Upper lobe of left lung (tissue), 6 donors: ENCODE data around the gene RPS6KA5. TPM values are rescaled to one million over a fixed set of nuclear protein-coding genes. Genes with fewer than 3 reads are reported as not detected.
A peak's percentile ranks its signal among the peaks of the same experiment; 100 is the strongest.

Source experiments
- ATAC-seq, 2 donors: fragments of 200-7000 bp; cut with Tn5 transposase; one replicate each; pipeline ENCODE4 v1.9.1; 2022; ENCODE audit warnings: mild to moderate bottlenecking in 2 of 2, moderate library complexity in 2 of 2; ENCODE audit not compliant: low FRiP score in 2 of 2
- DNase-seq, 2 donors: peaks; one replicate each; pipeline ENCODE4 v3.0.0-alpha.2; 2019 to 2020
- H3K27ac ChIP-seq, 4 donors: fragments of 200-600 bp; sonication (generic); one replicate each; pipeline ENCODE4 v1.5.1; 2016 to 2019
- H3K27me3 ChIP-seq, 4 donors: fragments of 200-600 bp; sonication (generic); one replicate each; pipeline ENCODE4 v1.5.1; 2017 to 2019
- H3K36me3 ChIP-seq, 4 donors: fragments of 200-600 bp; sonication (generic); one replicate each; pipeline ENCODE4 v1.5.1; 2016 to 2019
- H3K4me1 ChIP-seq, 4 donors: fragments of 200-600 bp; sonication (generic); one replicate each; pipeline ENCODE4 v1.5.1; 2018 to 2019
- H3K4me3 ChIP-seq, 4 donors: fragments of 200-600 bp; sonication (generic); one replicate each; pipeline ENCODE4 v1.5.1; 2017 to 2019; ENCODE audit warnings: mild to moderate bottlenecking in 2 of 4, moderate library complexity in 1 of 4
- H3K9me3 ChIP-seq, 4 donors: fragments of 200-600 bp; sonication (generic); one replicate each; pipeline ENCODE4 v1.5.1; 2018 to 2019
- CTCF ChIP-seq, 6 experiments: fragments of 450-650 bp in 4 of 6; fragments of 200-600 bp in 2 of 6; sonication (generic) in 2 of 6; IDR thresholded peaks; one replicate each; pipeline ENCODE4 v1.5.1; 2016 to 2019; ENCODE audit warnings: antibody characterized with exemption in 6 of 6
- EP300 ChIP-seq, 4 donors: sonication (generic); formaldehyde crosslinking; IDR thresholded peaks; one replicate each; pipeline ENCODE4 v1.5.1; 2017; ENCODE audit warnings: antibody characterized with exemption in 4 of 4, control low read depth in 2 of 4
- POLR2A ChIP-seq, 4 donors: fragments of 450-650 bp; IDR thresholded peaks; one replicate each; pipeline ENCODE4 v1.5.1; 2016 to 2017; ENCODE audit warnings: antibody characterized with exemption in 4 of 4, mild to moderate bottlenecking in 2 of 4
- POLR2AphosphoS5 ChIP-seq, 2 donors: sonication (generic); formaldehyde crosslinking; IDR thresholded peaks; one replicate each; pipeline ENCODE4 v1.5.1; 2017; ENCODE audit warnings: antibody characterized with exemption in 2 of 2
- WGBS, 2 donors: methylation state at CpG; one replicate each; pipeline ENCODE4 v1.1.5; 2017 to 2018; 5-methylcytosine and 5-hydroxymethylcytosine counted together
- total RNA-seq, 6 donors: library from RNA; depleted of rRNA in 4 of 6; stranded (reverse); fragments of >200 nt in 4 of 6; gene quantifications; one replicate each; pipeline versions ENCODE4 v1.1.0 to v1.2.1, GENCODE V29; 2016 to 2021
- donor health status: DM: no; HTN: no; CAD: no; lungs with moderate emphysema.
- donor health status: DM: no; HTN: yes; CAD: no; lungs with severe emphysema.

Gene RPS6KA5
- total RNA-seq, 6 donors from 2014 or later: 4.3 to 17.8 (median 10.2) TPM

GRCh38 chr14:90808759-90809529 lies 251.5 kb downstream of the RPS6KA5 start:
- Histone ChIP-seq H3K36me3 (no peaks in the 10 kb centered on the region), H3K9me3 (no peaks in the 10 kb centered on the region), H3K4me1 (peaks cover 9 to 33% (median 17%) of the 10 kb centered on the region in 4 donors), H3K27ac (no peak overlapping the region), H3K4me3 (no peak overlapping the region), H3K27me3 (no peaks in the 10 kb centered on the region)
- DNase-seq (no peak), ATAC-seq (no peak)
- TF ChIP-seq POLR2AphosphoS5 (IDR thresholded peaks at IDR 0.05) (no peak), CTCF (IDR thresholded peaks at IDR 0.05) (no peak), POLR2A (IDR thresholded peaks at IDR 0.05) (no peak), EP300 (IDR thresholded peaks at IDR 0.05) (no peak)
- 87 to 88% methylated on average over 11 to 15 of the region's 15 CpGs for WGBS, 2 donors

GRCh38 chr14:90807060-90807459 lies 253.4 kb downstream of the RPS6KA5 start:
- Histone ChIP-seq H3K27me3 (no peaks in the 10 kb centered on the region), H3K9me3 (no peaks in the 10 kb centered on the region), H3K4me3 (no peak overlapping the region), H3K27ac (no peak overlapping the region), H3K36me3 (no peaks in the 10 kb centered on the region), H3K4me1 (peaks cover 13 to 37% (median 16%) of the 10 kb centered on the region in 4 donors)
- DNase-seq (no peak), ATAC-seq (no peak)
- no peak for TF ChIP-seq POLR2AphosphoS5 (IDR thresholded peaks at IDR 0.05)
- 64 to 85% methylated on average over 2 to 6 of the region's 6 CpGs for WGBS, 2 donors

GRCh38 chr14:90805662-90806540 lies 254.5 kb downstream of the RPS6KA5 start:
- WGBS, 2 donors: 79 to 82% methylated on average over 15 to 21 of the region's 21 CpGs
- Histone ChIP-seq H3K4me1 (peaks cover 13 to 39% (median 16%) of the 10 kb centered on the region in 4 donors), H3K4me3 (no peak overlapping the region), H3K9me3 (no peaks in the 10 kb centered on the region), H3K36me3 (no peaks in the 10 kb centered on the region), H3K27me3 (no peaks in the 10 kb centered on the region), H3K27ac (peak overlapping the region in 1 of 4 donors; percentile 48)
- peak in 1 of 2 donors; percentile 70 for ATAC-seq
- no peak for DNase-seq
- TF ChIP-seq POLR2A (IDR thresholded peaks at IDR 0.05): no peak
- no peak for TF ChIP-seq CTCF (IDR thresholded peaks at IDR 0.05)
- no peak for TF ChIP-seq EP300 (IDR thresholded peaks at IDR 0.05)
- TF ChIP-seq POLR2AphosphoS5 (IDR thresholded peaks at IDR 0.05): no peak

- H3K9me3 ChIP-seq: no peaks in the 10 kb centered on the region
- 90 to 96% methylated on average over 10 to 12 of the region's 13 CpGs for WGBS, 2 donors
- H3K4me3 ChIP-seq: no peak overlapping the region
- DNase-seq (no peak), ATAC-seq (no peak)
- no peaks in the 10 kb centered on the region for H3K36me3 ChIP-seq
- H3K27me3 ChIP-seq: no peaks in the 10 kb centered on the region
- TF ChIP-seq CTCF (IDR thresholded peaks at IDR 0.05) (no peak), EP300 (IDR thresholded peaks at IDR 0.05) (no peak), POLR2AphosphoS5 (IDR thresholded peaks at IDR 0.05) (no peak), POLR2A (IDR thresholded peaks at IDR 0.05) (no peak)
- H3K27ac ChIP-seq: peak overlapping the region in 3 of 4 donors; percentile 52 to 77 (median 60)
- peaks cover 13 to 39% (median 18%) of the 10 kb centered on the region in 4 donors for H3K4me1 ChIP-seq
These were observed 255.4 kb downstream of the RPS6KA5 start for GRCh38 chr14:90805084-90805391.
